SK-N-MC (cell line): ENCODE data around the gene YIF1A.

ENCODE experiments used
- EZH2 ChIP-seq: fragments of 200-600 bp; sonication (generic); IDR thresholded peaks from one replicate; pipeline ENCODE4 v1.6.1; 2017; ENCODE audit warnings: antibody characterized with exemption
- FOXP2 ChIP-seq: optimal IDR thresholded peaks from 2 replicates; pipeline ENCODE3; 2011; ENCODE audit warnings: mild to moderate bottlenecking, moderate library complexity; ENCODE audit not compliant: insufficient read depth; ENCODE audit errors: extremely low read length, control extremely low read depth
- POLR2AphosphoS5 ChIP-seq: IDR thresholded peaks from 2 replicates; pipeline ENCODE4 v1.6.1; 2012; ENCODE audit warnings: mild to moderate bottlenecking, low read depth, low read length, borderline replicate concordance

- TF ChIP-seq POLR2AphosphoS5 (no peak), EZH2 (no peak), FOXP2 (no peak)
These were observed 26.5 kb upstream of the YIF1A start for GRCh38 chr11:66315498-66315885.
